GM18867 (cell line): ENCODE results near the gene C3orf33.

Experiments used
- ATAC-seq: cut with Tn5 transposase; IDR thresholded peaks from one replicate; pipeline ENCODE4 v1.9.1; 2021; ENCODE audit warnings: mild to moderate bottlenecking, moderate library complexity; ENCODE audit not compliant: unreplicated experiment

The C3orf33 gene

GRCh38 chr3:155790272-155790925 is 15.7 kb downstream of the C3orf33 start:
- no peak for ATAC-seq

DNA sequence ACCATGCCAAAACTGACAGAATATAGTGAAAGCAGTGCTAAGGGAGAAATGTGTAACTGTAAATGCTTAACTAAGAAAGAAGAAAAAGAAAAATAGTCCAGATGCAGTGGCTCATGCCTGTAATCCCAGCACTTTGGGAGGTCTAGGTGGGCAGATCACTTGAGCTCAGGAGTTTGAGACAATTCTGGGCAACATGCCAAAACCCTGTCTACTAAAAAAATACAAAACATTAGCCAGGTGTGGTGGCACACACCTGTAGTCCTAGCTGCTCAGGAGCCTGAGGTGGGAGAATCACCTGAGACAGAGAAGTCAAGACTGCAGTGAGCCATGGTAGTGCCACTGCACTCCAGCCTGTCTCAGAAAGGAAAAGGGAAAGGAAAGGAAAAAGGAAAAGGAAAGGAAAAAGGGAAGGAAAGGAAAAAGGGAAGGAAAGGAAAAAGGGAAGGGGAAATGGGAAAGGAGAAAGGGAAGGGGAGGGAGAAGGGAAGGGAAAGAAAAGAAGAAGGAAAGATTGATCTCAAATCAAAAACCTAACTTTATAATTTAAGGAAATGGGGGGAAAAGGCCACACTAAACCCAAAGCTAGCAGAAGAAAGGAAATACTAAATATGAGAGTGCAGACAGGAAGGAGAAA is 20.3 kb downstream of the C3orf33 start:
- no peak for ATAC-seq

DNA sequence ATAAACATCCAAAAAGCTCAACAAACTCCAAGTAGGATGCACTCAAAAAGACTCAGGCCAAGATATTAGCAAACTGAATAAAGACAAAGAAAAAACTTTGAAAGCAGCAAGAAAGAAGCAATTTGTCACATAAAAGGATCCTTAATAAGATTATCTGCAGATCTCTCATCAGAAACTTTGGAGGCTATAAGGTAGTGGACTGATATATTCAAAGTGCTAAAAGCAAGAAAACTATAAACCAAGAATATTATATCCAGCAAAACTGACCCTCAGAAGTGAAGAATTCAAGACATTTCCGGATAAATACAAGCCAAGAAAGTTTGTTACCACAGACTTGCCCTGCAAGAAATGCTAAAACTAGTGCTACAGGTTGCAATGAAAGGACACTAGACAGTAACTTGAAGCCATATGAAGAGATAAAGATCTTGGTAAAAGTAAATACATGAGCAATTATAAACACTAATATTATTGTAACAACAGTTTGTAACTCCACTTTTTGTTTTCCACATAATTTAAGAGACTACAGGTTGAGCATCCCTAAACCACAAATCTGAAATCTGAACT is 23.6 kb downstream of the C3orf33 start:
- no peak for ATAC-seq

GRCh38 chr3:155780291-155780690 is 25.8 kb downstream of the C3orf33 start:
- ATAC-seq = no peak

- no peak for ATAC-seq
These were observed 27.6 kb downstream of the C3orf33 start for GRCh38 chr3:155778462-155778861.

DNA sequence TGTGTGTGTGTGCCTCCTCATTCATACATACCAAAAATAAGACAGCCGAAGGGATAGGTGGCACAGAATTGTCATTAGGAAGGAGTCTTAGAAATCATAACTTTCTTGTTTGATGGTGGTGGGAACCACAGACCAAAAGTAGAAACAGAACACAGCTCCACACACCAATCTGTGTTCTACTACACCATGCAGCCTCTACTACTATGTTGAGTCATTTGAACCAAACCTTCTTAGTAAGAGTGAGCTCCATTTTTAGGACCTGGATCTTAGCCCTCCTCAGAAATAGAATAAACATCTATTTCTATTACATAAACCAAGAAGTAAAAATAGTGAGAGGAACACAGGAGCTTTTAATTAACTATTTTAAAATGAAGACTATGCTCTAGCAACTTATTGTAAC is 33.3 kb downstream of the C3orf33 start:
- ATAC-seq = no peak

DNA sequence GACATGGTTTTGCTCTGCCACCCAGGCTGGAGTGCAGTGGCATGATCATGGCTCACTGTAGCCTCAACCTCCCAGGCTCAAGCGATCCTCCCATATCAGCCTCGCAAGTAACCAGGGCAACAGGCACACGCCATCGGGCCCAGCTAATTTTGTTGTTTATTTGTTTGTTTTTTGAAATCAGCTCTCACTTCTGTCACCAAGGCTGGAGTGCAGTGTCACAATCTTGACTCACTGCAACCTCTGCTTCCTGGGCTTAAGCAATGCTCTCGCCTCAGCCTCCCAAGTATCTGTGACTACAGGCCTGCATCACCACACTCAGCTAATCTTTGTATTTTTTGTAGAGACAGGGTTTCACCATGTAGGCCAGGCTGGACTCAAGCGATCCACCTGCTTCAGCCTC is 35.0 kb downstream of the C3orf33 start:
- no peak for ATAC-seq

DNA sequence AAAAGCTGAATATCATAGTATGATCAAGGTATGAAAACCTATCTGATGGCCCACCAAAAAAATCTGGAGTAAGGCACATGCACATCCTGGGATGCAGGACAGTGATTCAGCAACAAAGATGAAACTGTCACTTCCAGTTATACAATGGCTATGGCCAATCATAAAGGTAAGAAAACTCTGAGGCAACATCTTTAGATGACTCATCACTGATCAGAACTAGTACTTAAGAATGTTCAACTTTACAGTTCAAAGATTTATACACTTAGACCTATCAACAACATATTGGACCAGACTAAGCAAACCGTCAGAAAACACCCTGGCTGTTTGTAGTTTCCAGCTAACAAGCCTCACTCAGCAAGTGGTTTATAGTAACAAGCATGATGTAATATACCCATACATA is 39.9 kb downstream of the C3orf33 start:
- ATAC-seq = no peak

DNA sequence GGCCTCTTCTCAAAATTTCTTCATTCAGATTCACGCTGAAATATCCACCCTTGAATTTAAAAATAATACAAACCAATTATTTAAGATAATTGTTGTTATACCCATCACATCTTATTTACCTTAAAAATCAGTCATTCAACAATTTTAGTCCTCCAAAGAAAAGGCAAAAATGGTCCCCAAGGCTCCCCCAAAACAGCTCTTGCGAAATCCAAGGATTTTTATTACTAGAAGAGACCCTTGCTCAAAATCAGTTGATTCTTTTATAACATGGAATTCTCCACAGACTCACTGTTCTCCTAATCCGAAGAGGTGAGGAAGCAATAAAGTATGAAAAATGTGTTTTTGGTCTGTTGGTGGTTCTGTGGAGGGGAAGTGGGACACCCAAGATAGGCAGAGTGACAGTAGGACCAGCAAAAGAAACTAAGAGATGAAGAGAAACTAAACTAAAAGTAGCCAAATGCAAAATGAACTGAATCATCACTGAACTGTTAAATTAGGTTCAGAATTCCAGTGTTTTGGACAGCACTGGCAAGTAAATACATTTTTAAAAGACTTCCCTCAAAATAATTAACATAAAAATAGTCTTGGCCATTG is 42.1 kb downstream of the C3orf33 start:
- ATAC-seq = peak; percentile 51

- no peak for ATAC-seq
These were observed 45.4 kb downstream of the C3orf33 start for GRCh38 chr3:155760653-155761052.

GRCh38 chr3:155757577-155757976 is 48.5 kb downstream of the C3orf33 start:
- no peak for ATAC-seq

DNA sequence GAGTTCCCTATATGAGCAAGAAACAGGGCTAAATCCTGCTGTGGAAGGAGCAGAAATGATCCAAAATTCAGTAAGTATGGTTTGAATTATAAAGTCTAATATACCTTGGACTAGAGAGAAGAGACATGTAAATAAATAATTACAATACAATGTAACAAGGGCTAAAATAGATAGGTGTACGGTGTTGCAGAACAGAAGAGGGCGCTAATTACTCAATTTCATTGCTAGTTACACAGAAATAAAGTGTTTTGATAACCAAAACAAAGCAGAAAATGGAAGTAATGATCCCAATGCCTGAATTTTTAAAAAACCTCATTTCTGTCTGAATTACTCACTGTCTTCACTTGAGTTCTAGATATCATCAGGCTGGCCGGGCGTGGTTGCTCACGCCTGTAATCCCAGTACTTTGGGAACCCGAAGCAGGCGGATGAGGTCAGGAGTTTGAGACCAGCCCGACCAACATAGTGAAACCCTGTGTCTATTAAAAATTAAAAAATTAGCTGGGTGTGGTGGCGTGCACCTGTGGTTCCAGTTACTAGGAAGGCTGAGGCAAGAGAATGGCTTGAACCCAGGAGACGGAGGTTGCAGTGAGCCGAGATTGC is 52.9 kb downstream of the C3orf33 start:
- ATAC-seq = no peak

- ATAC-seq = no peak
These were observed 57.3 kb downstream of the C3orf33 start for GRCh38 chr3:155748611-155749365.

DNA sequence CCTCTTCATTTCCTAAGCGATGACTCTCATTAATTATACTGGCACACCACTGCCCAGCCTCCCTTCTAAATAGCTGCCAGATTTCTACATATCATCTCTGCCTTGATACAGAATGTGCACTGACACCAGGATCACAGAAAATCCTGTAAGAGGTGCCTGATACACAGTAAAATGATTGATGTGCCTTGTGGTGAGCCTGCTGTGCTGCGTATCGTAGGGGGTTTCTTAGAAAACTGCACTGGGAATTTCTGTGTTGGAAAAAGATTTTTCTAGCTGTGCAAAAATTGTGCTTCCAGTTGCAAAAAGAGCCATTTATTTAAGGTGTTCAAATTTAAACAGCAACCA is 58.2 kb downstream of the C3orf33 start:
- no peak for ATAC-seq

DNA sequence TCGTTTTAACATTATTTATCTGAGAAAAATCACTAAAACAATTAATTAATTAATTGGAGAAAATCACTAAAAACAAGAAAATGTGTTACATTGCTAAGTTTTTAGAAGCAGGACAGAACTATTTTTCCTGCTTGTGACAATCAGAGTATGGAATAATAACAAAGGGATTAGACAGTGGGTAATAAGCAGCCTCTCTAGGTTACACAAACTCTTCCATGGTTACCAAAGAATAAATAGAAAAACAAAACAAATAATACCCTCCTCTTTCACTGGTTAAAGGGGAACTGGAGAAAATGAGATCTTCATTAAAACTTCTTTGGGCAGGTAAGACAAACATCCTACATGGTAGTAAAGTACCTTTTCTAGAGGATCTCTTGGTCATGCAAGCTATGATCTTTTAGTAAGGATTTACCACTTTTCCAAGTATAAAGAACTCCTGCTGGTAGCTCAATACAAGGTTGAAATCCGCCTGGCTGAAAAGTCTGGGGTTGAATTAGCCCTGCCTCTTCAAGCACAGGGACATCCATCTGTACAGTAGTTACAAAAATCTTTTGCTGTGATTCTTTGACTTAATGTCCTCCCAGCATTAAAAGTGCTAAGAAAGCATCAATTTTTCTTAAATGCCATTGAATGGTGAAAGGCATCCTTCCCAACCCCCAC is 58.7 kb downstream of the C3orf33 start:
- ATAC-seq = no peak

- ATAC-seq = no peak
These were observed 59.4 kb downstream of the C3orf33 start for GRCh38 chr3:155746703-155747102.

- ATAC-seq = no peak
These were observed 60.1 kb downstream of the C3orf33 start for GRCh38 chr3:155745795-155746550.

DNA sequence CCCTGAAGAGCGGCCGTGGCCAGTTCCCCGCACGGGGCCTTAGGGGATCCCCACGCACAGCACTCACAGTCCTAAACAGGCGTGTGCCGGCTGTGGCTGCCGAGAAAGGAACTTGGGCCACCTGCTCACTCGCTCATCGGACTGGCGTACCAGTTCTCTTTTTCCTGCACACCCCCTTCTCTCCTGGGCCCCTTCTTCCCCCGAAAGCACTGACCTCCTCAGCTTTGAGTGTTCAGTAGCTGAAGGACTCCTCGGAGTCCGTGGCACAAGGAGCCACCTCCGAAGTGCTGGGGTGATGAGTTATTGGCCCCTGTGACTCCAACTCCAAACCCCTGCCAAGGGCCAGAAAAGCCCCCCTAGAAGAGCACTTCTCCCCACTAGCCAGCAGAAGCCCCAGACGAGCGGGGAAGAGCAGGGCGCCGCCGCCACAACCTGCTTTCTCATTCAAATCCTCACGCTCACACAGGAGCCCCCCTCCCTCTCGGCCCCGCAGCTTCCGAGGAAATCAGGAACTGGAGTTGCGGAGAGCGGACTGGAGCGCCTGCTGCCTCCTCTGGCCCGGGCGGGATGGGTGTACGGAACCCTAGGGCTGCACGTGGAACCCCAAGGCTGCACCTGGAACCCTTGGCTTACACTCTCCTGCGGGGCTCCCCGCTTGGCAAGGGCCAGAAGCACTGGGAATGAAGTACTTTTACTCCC is 61.3 kb downstream of the C3orf33 start, which contains the start of gene PLCH1:
Gene PLCH1, minus strand, starts transcription at position 446 of the 699 bp plus-strand sequence. CDS start 40,847 bp downstream, outside the sequence.
- ATAC-seq = peak; percentile 58

GRCh38 chr3:155744010-155744625 is 62.0 kb downstream of the C3orf33 start:
- peak; percentile 42 for ATAC-seq
